Measurements from ENCODE around the gene XRCC3.

Gene XRCC3

DNA sequence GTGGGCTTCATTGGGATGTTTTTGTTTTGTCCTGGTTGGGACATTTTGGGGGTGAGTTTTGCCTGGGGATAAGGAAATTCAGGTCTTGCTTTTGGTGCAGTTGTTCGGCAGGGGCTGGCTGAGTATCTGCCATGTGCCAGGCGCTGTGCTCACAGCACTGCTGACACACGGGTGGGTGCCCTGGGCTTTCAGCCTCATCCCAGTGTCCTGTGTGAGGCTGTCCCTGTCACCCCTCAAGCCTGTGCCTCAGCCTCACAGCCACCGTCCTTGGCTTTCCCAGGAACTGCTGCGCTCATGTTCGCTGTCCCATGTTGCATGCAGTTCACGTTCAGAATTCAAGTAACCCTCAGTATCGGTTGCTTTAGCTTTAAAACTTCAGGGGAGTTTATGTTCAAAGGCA lies 24.9 kb downstream of the XRCC3 start:
- TF ChIP-seq, protein P1, sequence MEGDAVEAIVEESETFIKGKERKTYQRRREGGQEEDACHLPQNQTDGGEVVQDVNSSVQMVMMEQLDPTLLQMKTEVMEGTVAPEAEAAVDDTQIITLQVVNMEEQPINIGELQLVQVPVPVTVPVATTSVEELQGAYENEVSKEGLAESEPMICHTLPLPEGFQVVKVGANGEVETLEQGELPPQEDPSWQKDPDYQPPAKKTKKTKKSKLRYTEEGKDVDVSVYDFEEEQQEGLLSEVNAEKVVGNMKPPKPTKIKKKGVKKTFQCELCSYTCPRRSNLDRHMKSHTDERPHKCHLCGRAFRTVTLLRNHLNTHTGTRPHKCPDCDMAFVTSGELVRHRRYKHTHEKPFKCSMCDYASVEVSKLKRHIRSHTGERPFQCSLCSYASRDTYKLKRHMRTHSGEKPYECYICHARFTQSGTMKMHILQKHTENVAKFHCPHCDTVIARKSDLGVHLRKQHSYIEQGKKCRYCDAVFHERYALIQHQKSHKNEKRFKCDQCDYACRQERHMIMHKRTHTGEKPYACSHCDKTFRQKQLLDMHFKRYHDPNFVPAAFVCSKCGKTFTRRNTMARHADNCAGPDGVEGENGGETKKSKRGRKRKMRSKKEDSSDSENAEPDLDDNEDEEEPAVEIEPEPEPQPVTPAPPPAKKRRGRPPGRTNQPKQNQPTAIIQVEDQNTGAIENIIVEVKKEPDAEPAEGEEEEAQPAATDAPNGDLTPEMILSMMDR (conservative IDR thresholded peaks at IDR 0.05; ENCODE audit: low read depth, low read length): no peak
- DNase-seq (ENCODE audit: low read depth): no peak
- H3K4me3 ChIP-seq (ENCODE audit: low read length): no peak overlapping the region

DNA sequence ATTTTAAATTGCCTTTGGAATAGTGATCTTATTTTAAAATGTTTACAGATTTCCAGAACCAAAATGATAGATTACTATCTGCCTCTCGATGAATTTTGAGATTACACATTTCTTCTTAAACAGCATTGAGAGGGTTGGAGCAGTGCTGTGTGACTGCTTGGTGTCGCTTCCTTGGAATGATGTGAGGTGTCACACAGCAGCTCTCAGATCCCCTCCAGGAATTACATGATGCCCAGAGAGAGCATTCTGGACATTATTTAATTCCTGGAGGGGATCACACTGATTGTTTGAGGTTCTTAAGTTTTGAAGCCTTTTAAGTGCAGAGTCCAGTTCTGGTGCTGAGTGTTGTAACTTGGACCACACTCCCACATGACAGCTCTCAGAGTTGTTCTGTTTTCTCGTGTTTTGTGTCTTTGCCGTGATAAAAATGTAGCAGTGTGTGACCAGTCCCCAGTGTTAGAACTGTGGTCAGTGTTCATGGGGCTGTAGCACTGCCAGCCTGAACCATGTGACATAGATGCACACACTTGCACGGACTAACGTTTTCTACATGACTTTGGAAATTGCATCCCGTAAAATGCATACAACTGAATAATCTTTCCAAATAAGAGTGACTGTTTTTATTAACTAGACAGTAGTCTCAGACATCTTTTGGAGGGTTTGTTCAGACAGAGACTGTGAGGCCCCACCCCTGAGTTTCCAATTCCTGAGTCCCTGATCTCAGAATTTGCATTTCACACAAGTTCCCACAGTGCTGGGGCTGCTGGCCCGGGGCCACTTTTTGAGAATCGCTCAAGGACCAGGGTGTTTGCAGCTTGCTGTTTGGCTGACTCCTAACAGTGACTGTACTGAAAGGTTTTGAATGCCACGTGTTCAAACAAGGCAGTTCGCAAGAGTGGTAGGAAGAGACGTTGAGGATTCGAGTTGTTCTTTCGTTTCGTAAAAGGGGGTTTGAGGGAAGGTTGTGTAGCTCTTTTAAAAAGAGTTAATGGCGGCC lies 26.0 kb downstream of the XRCC3 start:
- TF ChIP-seq, protein P1 (conservative IDR thresholded peaks at IDR 0.05; ENCODE audit: low read depth, low read length): no peak
- H3K4me3 ChIP-seq (ENCODE audit: low read length): no peak overlapping the region
- peak; percentile 43 for DNase-seq (ENCODE audit: low read depth)

DNA sequence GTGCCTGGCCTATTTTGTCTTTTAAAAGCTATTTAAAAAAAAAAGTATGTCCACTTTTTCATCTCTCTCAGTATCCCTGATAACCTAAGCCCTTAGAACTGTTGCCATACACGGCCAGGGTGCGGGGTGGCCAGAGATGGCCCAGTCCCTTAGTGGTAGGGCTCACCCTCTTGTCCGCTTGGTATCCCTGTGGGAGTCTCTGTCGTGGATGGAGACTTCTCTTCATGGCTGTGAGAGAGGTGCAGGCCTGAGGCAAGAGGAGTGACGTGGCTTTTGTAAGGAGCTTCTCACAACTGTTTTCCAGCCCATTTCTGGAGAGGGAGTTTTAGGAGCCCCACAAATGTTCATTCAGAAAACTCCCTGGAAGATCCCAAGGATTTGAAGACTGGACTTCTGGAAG lies 26.8 kb downstream of the XRCC3 start:
- no peak overlapping the region for H3K4me3 ChIP-seq (ENCODE audit: low read length)
- TF ChIP-seq, protein P1 (conservative IDR thresholded peaks at IDR 0.05; ENCODE audit: low read depth, low read length): no peak
- DNase-seq (ENCODE audit: low read depth): no peak

DNA sequence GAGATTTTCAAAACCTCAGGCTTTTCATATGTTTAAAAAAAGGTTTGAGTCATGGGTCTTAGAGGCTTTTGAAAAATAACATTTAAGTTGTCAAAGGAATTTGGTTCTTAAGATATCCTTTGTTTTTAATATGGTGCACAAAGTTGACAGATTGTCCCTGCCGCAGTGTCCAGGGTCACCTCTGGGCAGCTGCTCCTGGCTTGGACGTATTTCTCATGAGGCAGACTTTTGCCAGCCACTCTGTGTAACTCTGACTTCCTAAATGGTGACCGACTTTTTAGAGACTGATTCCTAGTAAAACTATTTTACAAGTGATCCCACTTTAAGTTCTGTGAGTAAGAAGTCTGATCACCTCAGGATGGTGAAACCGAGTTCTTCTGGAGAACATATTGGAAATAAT lies 27.5 kb downstream of the XRCC3 start:
- TF ChIP-seq, protein P1 (conservative IDR thresholded peaks at IDR 0.05; ENCODE audit: low read depth, low read length): no peak
- DNase-seq (ENCODE audit: low read depth): no peak
- no peak overlapping the region for H3K4me3 ChIP-seq (ENCODE audit: low read length)

DNA sequence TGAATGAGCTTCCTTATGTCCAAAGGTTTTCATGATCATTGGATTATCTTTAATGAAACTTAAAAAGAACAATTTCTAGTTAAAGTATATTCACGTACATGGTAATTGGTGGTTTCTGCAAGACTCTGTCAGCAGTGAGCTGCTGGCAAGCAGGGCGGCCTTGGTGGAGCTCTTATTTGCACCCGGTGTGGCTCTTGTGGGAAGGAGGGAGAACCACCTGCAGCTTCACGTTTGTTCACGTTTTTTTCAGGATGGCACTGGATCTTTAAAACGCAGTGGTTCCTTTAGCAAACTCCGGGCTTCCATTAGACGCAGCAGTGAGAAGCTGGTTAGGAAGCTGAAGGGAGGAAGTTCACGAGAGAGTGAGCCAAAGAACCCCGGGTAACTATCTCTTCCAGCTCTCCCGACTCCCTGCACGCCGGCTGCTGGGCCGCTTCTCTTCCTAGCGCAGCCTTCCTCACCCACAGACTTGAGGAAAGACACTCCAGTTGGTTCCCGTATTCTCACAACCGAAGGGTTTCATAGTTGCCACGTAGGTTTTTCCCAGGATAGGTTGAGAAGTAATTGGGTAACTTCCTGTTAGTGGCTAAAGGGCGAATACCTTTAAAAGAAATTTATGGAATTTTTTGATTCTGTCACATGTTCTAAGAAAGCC lies 28.3 kb downstream of the XRCC3 start:
- TF ChIP-seq, protein P1 (conservative IDR thresholded peaks at IDR 0.05; ENCODE audit: low read depth, low read length): no peak
- peak; percentile 53 for DNase-seq (ENCODE audit: low read depth)
- no peak overlapping the region for H3K4me3 ChIP-seq (ENCODE audit: low read length)

DNA sequence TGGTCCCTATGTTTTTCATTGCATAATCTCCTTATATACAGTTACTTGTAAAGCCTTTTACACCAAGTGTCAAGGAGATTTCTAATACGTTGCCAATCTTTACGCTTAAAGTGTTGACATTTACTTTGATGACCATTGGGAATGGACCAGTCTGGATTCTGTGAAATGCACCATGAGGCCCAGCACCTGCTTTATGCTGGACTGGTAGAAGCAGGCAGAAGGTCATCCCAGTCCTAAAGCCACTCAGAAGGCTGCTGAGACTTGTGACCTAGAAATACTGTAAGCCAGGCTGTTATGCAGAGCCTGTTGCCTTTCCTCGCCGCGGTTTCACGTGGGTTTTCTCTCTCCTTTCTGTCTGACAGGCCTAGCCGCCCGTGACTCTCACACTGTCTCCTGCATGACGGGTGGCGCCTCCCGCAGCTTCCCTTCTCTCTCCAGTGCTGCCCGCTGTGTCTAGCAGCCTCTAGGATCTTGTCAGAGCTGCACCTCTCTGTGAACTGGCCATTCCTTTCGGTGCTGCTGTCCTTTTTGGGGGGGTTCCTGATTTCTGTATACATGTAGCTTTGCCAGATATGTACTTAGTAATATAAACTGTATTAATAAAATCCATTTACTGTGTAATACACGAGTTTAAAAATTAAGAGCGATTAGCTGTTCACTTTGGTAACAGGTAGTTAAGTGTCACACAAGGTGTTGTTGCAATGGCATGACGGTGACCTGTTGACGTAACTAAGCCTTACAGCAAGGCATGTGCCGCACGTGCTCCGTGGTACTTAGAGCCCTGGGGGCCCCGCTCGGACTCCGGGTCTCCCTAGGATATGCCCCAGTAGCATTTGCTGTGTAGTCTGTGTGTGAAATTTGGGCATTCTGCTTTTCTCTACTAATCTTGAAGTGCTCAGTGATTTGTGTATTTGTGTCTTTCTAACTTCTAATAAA lies 29.7 kb downstream of the XRCC3 start:
- H3K4me3 ChIP-seq (ENCODE audit: low read length): no peak overlapping the region
- TF ChIP-seq, protein P1 (conservative IDR thresholded peaks at IDR 0.05; ENCODE audit: low read depth, low read length): no peak
- DNase-seq (ENCODE audit: low read depth): no peak
